ENCODE data around the gene GOPC. TPM values are rescaled to one million over a fixed set of nuclear protein-coding genes. Genes with fewer than 3 reads are reported as not detected.

Gene GOPC
- total RNA-seq, 1 experiment from 2014 or later = 20.8 TPM

DNA sequence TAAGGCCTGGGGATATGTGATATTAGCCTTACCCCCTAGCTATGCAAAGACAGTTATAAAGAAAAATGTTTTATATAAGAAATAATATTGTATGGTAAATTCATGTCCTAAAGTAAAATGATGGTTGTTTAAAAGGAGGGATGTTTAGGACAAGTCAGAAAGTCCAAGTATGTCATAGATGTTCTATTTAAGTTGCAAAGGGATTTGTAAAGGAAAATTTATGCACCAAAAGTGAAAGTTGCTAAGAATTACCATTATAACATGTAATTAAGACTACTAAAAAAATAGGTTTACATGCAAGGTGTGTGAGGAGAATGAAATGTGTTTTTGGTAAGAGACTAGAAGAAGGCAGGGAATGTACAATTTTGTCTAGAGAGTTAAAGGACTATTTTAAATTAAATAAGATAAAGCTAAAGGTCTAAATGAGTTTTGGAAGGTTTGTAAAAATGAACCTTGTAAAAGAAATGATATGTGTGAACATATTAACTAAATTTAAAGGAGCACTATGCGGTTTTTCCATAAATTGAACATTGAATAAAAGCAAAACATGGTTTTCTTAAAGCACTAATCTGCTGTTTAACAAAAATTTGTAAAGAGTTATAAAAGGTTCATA is 22.7 kb upstream of the GOPC start:
- no peaks in the 10 kb centered on the region for H3K4me1 ChIP-seq (ENCODE audit: insufficient read depth, low read length, poor library complexity, severe bottlenecking)
- no peaks in the 10 kb centered on the region for H3K36me3 ChIP-seq (ENCODE audit: insufficient read depth, low read length, poor library complexity, severe bottlenecking)
- no peak for DNase-seq (ENCODE audit: low spot score)
- H3K9me3 ChIP-seq (ENCODE audit: low read depth, low read length, poor library complexity, severe bottlenecking) = peaks cover 37% of the 10 kb centered on the region
- BruUV-seq (replicated peaks) = no TSS peak
- no peaks in the 10 kb centered on the region for H3K27me3 ChIP-seq (replicated peaks; ENCODE audit: insufficient read depth, low read depth, low read length, poor library complexity)
- H3K27ac ChIP-seq (ENCODE audit: low read depth, low read length, poor library complexity, severe bottlenecking) = no peak overlapping the region
- H3K4me3 ChIP-seq (ENCODE audit: low read depth, low read length, poor library complexity, severe bottlenecking) = no peak overlapping the region
- intact Hi-C loops (cut with micrococcal nuclease; ENCODE audit: unreplicated experiment) = no loop called here
- POLR2A ChIA-PET (ENCODE audit: low non-redundant PET) = no interaction called here
- TF ChIP-seq EZH2 (IDR thresholded peaks at IDR 0.05; ENCODE audit: borderline replicate concordance, low read depth, low read length, poor library complexity, severe bottlenecking) = no peak
- TF ChIP-seq, protein P1, sequence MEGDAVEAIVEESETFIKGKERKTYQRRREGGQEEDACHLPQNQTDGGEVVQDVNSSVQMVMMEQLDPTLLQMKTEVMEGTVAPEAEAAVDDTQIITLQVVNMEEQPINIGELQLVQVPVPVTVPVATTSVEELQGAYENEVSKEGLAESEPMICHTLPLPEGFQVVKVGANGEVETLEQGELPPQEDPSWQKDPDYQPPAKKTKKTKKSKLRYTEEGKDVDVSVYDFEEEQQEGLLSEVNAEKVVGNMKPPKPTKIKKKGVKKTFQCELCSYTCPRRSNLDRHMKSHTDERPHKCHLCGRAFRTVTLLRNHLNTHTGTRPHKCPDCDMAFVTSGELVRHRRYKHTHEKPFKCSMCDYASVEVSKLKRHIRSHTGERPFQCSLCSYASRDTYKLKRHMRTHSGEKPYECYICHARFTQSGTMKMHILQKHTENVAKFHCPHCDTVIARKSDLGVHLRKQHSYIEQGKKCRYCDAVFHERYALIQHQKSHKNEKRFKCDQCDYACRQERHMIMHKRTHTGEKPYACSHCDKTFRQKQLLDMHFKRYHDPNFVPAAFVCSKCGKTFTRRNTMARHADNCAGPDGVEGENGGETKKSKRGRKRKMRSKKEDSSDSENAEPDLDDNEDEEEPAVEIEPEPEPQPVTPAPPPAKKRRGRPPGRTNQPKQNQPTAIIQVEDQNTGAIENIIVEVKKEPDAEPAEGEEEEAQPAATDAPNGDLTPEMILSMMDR (conservative IDR thresholded peaks at IDR 0.05; ENCODE audit: low read depth, low read length) = no peak
- CTCF ChIA-PET = no interaction called here

DNA sequence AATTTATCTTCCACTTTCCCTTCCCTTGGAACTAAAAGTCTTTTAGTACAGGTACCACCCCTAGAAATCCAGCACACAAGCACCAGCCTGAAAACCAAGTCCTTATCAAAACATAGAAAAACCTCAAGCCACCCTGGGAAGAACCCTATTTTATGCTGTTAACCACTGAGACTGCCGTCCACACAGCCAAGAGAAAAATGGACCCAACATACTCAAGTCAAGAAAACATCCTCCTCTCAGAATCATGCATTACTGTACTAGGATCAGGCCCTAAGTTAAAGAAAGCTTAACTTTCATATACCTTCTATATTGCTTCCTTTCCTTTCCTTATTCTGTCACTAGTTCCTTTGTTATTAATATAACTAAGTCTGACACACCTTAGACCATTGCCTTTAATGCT is 16.9 kb upstream of the GOPC start:
- peaks cover 10% of the 10 kb centered on the region for H3K9me3 ChIP-seq (ENCODE audit: low read depth, low read length, poor library complexity, severe bottlenecking)
- no peak for DNase-seq (ENCODE audit: low spot score)
- no peaks in the 10 kb centered on the region for H3K4me1 ChIP-seq (ENCODE audit: insufficient read depth, low read length, poor library complexity, severe bottlenecking)
- POLR2A ChIA-PET (ENCODE audit: low non-redundant PET) = no interaction called here
- TF ChIP-seq EZH2 (IDR thresholded peaks at IDR 0.05; ENCODE audit: borderline replicate concordance, low read depth, low read length, poor library complexity, severe bottlenecking) = no peak
- TF ChIP-seq, protein P1 (conservative IDR thresholded peaks at IDR 0.05; ENCODE audit: low read depth, low read length) = no peak
- H3K27ac ChIP-seq (ENCODE audit: low read depth, low read length, poor library complexity, severe bottlenecking) = no peak overlapping the region
- BruUV-seq (replicated peaks) = no TSS peak
- no peak overlapping the region for H3K4me3 ChIP-seq (ENCODE audit: low read depth, low read length, poor library complexity, severe bottlenecking)
- intact Hi-C loops (cut with micrococcal nuclease; ENCODE audit: unreplicated experiment) = no loop called here
- H3K27me3 ChIP-seq (replicated peaks; ENCODE audit: insufficient read depth, low read depth, low read length, poor library complexity) = peaks cover 4% of the 10 kb centered on the region
- no peaks in the 10 kb centered on the region for H3K36me3 ChIP-seq (ENCODE audit: insufficient read depth, low read length, poor library complexity, severe bottlenecking)
- CTCF ChIA-PET = no interaction called here

DNA sequence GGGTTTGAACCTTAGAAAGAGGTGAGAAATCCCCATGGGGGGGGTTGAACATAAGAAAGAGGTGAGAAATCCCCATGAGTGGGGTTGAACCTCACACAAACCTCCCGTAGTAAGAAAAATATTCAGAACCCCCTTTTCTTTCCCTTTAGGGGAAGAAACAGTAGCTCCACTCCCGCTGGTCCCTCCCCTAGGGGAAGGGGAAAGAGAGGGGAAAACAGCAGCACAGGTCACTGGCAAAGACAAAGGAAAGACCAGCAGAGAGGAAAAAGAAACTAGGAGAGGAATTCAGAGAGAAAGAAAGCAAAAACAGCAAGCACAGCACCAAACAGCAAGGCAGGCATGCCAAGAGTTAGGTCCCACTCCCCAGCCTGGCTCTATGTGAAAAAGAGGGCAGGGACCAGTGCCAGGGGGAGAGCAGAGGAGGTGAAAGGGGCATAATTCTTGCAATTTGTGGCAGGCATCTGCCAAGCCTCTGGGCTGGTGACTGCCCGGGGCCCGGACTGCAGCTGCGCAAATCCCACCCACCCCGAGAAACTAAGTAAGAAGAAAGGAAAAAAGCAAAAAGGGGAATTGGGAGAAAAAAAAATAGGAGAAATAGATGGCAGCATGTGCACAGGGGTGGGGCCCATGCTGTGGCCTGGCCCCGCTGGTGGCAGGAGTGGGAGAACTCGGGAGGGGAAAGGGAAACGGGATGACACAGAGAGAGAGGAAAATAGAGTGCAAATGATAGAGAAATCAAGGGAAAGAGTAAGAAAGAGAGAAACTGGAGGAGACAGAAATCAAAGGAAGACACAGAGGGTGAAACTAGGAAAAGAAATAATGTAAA is 15.1 kb upstream of the GOPC start:
- H3K4me3 ChIP-seq (ENCODE audit: low read depth, low read length, poor library complexity, severe bottlenecking) = no peak overlapping the region
- no peak for DNase-seq (ENCODE audit: low spot score)
- intact Hi-C loops (cut with micrococcal nuclease; ENCODE audit: unreplicated experiment) = no loop called here
- H3K36me3 ChIP-seq (ENCODE audit: insufficient read depth, low read length, poor library complexity, severe bottlenecking) = no peaks in the 10 kb centered on the region
- no peaks in the 10 kb centered on the region for H3K4me1 ChIP-seq (ENCODE audit: insufficient read depth, low read length, poor library complexity, severe bottlenecking)
- no peaks in the 10 kb centered on the region for H3K9me3 ChIP-seq (ENCODE audit: low read depth, low read length, poor library complexity, severe bottlenecking)
- no TSS peak for BruUV-seq (replicated peaks)
- no peak overlapping the region for H3K27ac ChIP-seq (ENCODE audit: low read depth, low read length, poor library complexity, severe bottlenecking)
- H3K27me3 ChIP-seq (replicated peaks; ENCODE audit: insufficient read depth, low read depth, low read length, poor library complexity) = peaks cover 7% of the 10 kb centered on the region
- TF ChIP-seq, protein P1 (conservative IDR thresholded peaks at IDR 0.05; ENCODE audit: low read depth, low read length) = no peak
- no peak for TF ChIP-seq EZH2 (IDR thresholded peaks at IDR 0.05; ENCODE audit: borderline replicate concordance, low read depth, low read length, poor library complexity, severe bottlenecking)
- POLR2A ChIA-PET (ENCODE audit: low non-redundant PET) = no interaction called here
- CTCF ChIA-PET = no interaction called here

All from A673 (cell line).